22Rv1 (cell line): Measurements from ENCODE around the gene CTAGE8.
"Not testable (repeated sequence)": the region's sequence is repeated elsewhere in the genome, so short reads cannot be mapped to it uniquely, and the experiment has no call there.

Source experiments
- ZFX ChIP-seq: fragments of 450-650 bp; IDR thresholded peaks from 2 replicates; pipeline ENCODE4 v1.6.1; 2017; ENCODE audit warnings: antibody characterized with exemption, borderline replicate concordance
- TF ChIP-seq, protein P1 (sequence below): fragments of 450-650 bp; IDR thresholded peaks from 2 replicates; pipeline ENCODE4 v1.5.1; 2017; ENCODE audit warnings: mild to moderate bottlenecking

DNA sequence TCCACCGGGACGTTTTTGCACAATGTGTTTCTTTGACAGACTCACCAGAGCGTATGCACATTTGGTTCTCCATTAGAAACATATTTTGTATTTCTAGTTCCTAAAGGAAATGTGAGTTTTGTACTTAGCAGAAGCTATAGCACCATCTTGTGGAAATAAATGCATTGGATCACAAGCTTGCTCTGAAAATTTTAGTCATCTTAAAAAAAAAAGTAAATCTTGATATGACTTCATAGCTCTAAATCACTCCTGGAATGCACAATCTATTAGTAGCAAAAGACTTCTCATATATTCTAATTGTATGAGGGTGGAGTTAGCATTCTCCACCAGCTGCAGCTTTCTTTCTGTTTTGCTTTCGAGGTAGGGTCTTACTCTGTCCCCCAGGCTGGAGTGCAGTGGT, 49.9 kb downstream of the CTAGE8 start:
- TF ChIP-seq, protein P1, sequence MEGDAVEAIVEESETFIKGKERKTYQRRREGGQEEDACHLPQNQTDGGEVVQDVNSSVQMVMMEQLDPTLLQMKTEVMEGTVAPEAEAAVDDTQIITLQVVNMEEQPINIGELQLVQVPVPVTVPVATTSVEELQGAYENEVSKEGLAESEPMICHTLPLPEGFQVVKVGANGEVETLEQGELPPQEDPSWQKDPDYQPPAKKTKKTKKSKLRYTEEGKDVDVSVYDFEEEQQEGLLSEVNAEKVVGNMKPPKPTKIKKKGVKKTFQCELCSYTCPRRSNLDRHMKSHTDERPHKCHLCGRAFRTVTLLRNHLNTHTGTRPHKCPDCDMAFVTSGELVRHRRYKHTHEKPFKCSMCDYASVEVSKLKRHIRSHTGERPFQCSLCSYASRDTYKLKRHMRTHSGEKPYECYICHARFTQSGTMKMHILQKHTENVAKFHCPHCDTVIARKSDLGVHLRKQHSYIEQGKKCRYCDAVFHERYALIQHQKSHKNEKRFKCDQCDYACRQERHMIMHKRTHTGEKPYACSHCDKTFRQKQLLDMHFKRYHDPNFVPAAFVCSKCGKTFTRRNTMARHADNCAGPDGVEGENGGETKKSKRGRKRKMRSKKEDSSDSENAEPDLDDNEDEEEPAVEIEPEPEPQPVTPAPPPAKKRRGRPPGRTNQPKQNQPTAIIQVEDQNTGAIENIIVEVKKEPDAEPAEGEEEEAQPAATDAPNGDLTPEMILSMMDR = not testable (repeated sequence)
- TF ChIP-seq ZFX = not testable (repeated sequence)
